GM18499 (cell line): ENCODE results near the gene HIBADH.

ENCODE experiments used
- ATAC-seq: cut with Tn5 transposase; IDR thresholded peaks from one replicate; pipeline ENCODE4 v1.9.1; 2021; ENCODE audit warnings: moderate number of reproducible peaks; ENCODE audit not compliant: insufficient read depth, unreplicated experiment

Gene HIBADH

GRCh38 chr7:27560706-27561235 lies 101.9 kb downstream of the HIBADH start:
- ATAC-seq = no peak

- no peak for ATAC-seq
Observed at GRCh38 chr7:27555670-27556069, 107.0 kb downstream of the HIBADH start.

- no peak for ATAC-seq
Observed at GRCh38 chr7:27554826-27555225, 107.9 kb downstream of the HIBADH start.

GRCh38 chr7:27553273-27553672 lies 109.4 kb downstream of the HIBADH start:
- no peak for ATAC-seq

GRCh38 chr7:27551803-27552400 lies 110.8 kb downstream of the HIBADH start:
- ATAC-seq = no peak

GRCh38 chr7:27549606-27550005 lies 113.1 kb downstream of the HIBADH start:
- ATAC-seq = no peak

- ATAC-seq = no peak
Observed at GRCh38 chr7:27548304-27548703, 114.4 kb downstream of the HIBADH start.

GRCh38 chr7:27547401-27547800 lies 115.3 kb downstream of the HIBADH start:
- ATAC-seq = no peak

GRCh38 chr7:27546610-27547009 lies 116.1 kb downstream of the HIBADH start:
- no peak for ATAC-seq

GRCh38 chr7:27535795-27536194 lies 126.9 kb downstream of the HIBADH start:
- no peak for ATAC-seq

GRCh38 chr7:27533652-27534081 lies 129.0 kb downstream of the HIBADH start:
- ATAC-seq = no peak

- no peak for ATAC-seq
Observed at GRCh38 chr7:27532314-27532713, 130.4 kb downstream of the HIBADH start.

- no peak for ATAC-seq
Observed at GRCh38 chr7:27527348-27527714, 135.4 kb downstream of the HIBADH start.

- ATAC-seq = no peak
Observed at GRCh38 chr7:27526611-27527347, 135.9 kb downstream of the HIBADH start.

- no peak for ATAC-seq
Observed at GRCh38 chr7:27526131-27526530, 136.6 kb downstream of the HIBADH start.

GRCh38 chr7:27523321-27523720 lies 139.4 kb downstream of the HIBADH start:
- ATAC-seq = no peak

GRCh38 chr7:27522566-27522965 lies 140.1 kb downstream of the HIBADH start:
- no peak for ATAC-seq

- no peak for ATAC-seq
Observed at GRCh38 chr7:27520815-27521790, 141.6 kb downstream of the HIBADH start.

GRCh38 chr7:27519793-27520469 lies 142.8 kb downstream of the HIBADH start:
- ATAC-seq = no peak
